GM19043 (cell line): ENCODE measurements around the gene RPS17.
"Not testable (repeated sequence)": the region's sequence is repeated elsewhere in the genome, so short reads cannot be mapped to it uniquely, and the experiment has no call there.

ENCODE experiments used
- ATAC-seq: cut with Tn5 transposase; IDR thresholded peaks from one replicate; pipeline ENCODE4 v1.9.1; 2021; ENCODE audit warnings: low read depth; ENCODE audit not compliant: unreplicated experiment

Gene RPS17

DNA sequence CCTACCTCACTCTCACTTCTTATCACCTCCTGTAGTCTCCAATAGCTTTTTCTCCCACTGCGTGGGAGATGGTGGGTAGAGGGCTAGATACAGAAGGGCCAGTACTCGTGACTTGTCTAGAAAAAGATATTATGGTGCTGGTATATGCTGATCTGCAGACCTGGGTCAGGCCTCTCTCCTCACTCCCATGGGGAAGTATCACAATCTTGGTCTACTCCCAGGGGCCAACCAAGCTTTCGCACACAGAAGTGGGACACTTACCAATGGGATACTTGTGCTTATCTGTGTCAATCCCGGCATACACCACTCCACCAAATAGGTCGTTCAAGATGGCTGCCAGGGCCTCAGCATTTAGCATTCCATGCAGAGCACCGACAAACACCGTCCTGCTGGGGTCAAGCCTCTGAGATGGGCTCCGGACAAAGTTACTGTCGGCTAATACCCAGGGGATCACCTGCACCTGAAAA is 9.0 kb upstream of the RPS17 start:
- ATAC-seq = no peak

DNA sequence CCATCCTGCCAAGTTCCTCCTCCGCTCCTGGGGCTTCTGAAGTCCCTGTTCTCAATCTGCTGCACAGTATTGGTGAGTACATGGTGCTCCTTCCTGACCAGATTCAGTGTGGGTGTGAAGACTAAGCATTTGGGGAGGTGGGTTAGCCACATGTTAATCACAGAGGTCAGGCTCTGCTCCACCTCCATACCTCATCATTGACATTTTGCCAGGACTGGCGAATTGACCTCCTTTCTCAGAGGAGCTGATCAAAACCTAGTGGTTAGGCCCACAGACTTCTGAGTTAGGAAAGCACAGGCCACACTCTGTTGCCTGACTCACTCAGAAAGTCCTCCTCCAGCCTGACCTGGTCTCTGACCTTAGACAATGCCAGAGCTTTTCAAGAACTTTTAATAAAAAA is 8.4 kb upstream of the RPS17 start:
- no peak for ATAC-seq

DNA sequence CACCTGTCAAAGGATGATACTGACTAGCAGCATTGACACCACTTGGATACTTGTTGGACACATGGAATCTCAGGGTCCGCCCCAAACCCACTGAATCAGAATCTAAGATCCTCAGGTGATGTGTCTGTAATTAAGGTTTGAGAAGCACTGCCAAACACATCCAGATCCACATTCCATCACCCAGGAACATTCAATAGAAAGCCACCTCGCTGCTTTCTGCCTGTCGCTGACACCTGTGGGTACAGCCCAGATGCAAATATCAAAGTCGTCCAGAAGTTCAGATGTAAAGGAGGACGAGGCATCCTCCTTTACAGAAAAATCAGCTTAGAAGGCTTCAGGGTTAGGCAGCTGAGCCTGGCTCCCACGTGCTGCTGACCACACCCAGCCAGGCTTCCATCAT is 5.2 kb upstream of the RPS17 start:
- no peak for ATAC-seq

DNA sequence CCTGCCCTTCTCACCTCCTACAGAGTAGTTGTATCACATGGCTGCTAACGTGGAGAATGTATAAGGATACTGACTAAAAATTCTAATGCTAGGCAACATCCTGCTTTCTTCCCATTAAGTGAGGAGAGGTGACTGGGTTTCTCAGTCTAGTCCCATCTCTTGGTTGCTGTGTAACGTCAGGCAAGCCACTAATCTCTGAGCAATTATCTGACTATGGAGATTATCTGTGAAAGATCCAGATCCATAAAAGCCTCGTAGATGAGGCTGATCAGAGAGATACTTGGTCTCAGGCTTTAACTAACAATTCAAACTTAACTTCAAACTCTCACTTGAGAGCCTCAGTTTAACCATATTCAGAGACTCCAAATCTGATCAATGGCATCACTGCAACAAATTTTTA is 4.7 kb upstream of the RPS17 start:
- ATAC-seq = no peak

DNA sequence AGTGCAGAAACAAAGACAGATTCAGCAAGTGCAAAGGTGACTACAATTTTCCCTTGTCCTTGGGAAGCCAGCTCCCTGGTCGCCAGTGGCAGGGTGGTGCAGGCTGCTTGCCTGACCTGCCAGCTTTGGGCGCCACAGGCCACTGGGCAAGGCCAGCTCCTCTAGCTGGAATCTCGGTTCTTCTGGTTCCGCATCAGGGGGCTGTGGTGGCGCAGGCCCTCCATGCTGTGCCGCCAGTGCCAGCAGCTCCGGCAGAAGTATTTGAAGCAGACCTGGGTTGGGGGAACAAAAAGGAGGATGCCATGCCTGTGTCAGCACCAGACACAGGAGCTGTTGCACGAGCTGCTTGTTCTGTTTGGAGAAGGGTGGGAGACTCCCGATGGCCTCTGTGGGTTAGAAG is 4.2 kb upstream of the RPS17 start:
- ATAC-seq = no peak

DNA sequence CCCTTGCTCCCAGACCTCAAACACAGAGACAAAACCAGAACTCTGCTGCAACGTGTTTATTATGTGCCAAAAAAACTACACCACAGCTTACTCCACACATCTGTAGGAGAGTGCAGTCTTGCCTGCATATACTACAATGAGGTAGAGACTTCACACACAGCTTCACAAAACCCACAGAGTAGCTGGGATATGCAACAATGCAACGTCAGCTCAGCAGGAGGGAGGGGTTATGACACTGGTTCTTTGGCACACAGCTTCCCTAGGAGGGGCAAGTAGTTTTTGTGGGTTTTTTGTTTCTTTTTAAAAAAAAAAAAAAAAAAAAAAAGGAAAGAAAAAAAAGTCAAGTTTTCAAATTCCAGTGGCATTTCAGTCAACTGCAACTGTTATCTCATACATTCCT is 2.9 kb upstream of the RPS17 start:
- no peak for ATAC-seq

DNA sequence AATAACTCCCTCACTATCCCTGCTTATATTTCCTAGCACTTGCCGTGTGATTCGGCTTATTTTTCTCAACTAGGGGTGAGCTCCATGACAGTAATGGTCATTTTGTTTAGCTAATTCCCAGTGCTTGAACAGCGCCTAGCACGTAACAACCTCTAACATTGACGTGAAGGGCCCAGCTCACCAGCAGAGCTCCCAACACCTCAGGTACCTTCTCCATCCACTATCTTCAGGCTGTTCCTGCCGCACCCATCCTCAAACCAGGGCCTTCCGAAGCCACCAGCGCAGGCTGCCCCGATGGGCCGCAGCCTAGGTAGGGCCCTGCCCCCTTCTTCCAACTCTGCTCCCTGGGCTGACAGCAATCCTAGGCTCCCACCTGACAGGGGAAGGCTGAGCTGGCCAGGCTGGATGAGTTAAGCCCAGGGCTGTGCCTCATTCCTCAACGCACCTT is 751 bp upstream of the RPS17 start:
- ATAC-seq = peak; percentile 0

DNA sequence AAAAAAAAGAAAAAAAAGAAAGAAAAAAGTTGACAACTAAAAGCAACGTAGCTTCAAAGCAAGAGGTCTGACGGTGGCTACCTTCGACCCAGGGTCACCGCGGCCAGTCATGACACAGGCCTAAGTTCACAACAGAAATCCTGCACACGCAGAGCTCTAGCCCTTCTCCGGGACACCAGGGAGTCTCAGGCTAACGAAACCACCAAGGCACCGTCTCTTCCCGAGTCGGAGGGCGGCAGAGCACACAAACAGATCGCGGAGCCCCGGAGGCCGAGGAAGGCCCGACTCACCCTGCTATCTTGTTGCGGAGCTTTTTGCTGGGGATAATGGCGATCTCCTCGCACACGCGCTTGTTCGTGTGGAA is 584 bp downstream of the RPS17 start:
- ATAC-seq = no peak

DNA sequence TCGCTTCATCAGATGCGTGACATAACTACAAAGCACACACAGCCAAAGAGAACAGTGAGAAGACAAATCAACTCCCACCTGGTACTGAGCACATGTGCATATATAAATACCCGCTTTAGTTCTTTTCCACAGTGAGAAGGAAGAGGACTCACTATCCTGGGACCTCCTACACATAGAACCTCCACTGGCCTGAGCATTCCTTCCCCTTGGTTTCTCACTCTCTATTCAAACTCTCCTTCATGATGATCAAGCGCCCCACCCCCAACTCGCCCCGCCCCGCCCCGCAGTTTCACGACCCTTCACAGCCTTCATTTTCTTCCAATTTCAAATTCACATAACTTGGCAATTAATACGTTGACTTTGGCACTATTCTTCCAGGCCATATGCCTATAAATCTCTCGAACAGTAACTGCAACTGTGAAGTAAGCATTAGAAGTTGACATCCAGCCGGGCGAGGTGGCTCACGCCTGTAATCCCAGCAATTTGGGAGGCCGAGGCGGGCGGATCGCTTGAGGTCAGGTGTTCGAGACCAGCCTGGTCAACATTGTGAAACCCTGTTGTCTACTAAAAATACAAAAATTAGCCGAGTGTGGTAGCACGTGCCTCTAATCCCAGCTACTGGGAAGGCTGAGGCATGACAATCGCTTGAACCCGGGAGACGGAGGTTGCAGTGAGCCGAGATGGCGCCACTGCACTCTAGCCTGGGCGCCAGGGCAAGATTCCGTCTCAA is 1.1 kb downstream of the RPS17 start:
- ATAC-seq = no peak

DNA sequence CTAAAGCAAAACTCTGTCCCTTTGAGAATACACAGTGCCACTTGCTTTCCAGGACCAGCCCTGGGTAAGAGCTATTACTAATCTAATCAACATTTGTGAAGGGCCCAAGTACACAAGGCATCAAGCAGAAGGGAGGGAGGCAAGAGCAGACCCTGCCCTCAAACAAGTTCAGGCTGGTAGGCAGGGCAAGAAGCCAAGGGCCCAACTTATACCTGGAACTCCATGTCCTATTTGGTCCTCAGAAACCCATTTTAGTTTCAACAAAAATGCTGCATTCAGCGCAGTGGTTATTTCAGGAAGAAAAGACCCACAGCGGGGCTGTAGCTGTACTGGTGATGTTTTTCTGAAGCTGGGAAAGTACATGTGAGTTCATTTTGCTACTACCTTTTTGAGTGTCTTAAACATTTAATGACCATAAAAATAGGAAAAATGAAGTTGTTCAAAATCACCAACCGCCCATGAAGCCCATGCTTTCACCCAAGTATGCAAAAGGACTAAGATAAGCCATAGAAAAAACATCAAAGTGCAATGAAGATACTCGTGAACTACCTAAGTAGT is 2.8 kb downstream of the RPS17 start:
- no peak for ATAC-seq

DNA sequence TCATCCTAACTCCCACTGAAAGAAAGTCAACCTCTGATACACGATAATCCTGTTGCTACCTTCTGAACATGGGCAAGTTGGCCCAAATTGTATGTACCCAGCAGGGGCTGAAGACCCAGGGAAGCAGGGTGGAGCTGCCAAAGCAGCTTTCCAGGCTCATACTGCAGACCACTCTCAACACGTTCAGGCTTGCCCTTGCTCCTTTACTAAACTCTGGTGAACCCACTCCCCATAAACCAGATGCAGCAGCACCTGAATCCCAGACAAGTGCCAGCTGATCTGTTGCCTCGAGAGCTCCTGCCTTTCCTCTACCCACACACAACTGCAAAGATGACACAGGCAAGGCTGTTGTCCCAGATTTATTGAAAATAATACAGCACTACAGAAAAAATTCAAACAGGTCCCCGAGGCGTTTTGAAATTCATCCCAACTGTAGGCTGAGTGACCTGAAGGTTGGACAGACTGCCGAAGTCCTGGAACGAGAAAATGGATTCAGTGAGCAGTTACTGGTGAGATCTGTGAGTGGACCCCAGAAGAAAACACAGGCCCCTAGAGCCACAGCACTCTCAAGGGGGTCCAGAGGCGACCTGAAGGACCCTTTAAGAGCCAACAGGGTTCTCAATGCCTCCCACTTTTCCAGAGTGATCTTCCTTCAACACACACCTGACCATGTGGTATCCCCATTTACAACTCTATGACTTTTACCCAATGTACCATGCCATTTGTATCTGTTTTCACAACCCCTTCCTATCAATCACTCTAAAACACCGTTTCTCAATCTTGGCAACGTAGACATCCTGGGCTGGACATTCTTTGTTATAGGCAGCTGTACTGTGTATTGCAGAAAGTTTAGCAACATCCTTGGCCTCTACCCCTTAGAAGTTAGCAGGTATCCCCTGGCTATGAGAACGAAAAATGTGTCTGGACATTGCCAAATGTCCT is 3.6 kb downstream of the RPS17 start:
- ATAC-seq = no peak

DNA sequence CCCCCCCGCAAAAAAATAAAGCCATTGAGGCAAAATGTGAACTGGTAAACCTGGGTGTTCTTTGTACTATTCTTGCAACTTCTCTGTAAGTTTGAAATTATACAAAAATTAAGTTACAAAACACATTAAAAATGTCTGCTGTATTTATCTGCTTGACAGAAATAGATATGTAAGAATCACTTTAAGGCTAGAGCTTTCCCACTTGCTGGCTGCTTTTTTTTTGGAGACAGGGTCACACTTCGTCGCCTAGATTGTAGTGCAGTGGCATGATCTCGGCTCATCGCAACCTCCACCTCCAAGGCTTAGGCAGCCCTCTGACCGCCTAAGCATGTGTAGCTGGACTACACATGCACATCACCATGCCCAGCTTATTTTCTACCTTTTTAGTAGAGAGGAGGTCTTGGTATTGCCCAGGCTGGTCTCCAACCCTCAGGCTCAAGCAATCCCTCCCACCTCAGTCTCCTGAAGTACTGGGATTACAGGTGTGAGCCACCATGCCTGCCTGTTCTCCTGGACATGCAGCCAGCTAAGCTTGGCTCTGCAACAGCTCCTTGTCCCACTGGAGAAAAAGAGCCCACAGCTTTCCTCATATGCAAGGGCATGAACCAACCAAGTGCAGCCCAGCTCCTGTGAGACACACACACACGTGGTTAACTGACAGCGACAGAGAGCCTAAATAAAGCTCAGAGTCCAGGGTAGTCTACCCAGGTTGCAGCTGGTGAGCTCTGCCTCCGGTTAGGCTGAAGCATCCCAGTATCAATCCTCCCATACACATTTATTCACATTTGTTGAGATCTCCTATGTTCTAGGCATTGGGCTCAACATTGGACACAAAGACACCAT is 4.5 kb downstream of the RPS17 start:
- ATAC-seq = no peak

DNA sequence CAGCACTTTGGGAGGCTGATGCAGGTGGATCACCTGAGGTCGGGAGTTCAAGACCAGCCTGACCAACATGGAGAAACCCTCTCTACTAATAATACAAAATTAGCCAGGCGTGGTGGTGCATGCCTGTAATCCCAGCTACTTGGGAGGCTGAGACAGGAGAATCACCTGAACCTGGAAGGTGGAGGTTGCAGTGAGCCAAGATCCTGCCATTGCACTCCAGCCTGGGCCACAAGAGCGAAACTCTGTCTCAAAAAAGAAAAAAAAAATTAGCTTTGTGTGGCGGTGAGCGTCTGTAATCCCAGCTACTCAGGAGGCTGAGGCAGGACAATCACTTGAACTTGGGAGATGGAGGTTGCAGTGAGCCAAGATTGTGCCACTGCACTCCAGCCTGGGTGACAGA is 5.1 kb downstream of the RPS17 start:
- not testable (repeated sequence) for ATAC-seq

DNA sequence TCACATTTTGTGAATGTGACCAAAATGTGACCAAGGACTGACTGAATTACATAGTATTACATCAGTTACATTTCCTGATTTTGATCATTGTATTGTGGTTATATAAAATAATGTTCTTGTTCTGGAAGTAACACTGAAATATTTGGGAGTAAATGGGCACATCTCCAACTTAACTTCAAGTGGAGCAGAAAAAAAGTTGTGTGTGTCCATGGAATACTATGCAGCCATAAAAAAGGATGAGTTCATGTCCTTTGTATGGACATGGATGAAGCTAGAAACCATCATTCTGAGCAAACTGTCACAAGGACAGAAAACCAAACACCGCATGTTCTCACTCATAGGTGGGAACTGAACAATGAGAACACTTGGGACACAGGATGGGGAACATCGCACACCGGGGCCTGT is 5.8 kb downstream of the RPS17 start:
- ATAC-seq = not testable (repeated sequence)

DNA sequence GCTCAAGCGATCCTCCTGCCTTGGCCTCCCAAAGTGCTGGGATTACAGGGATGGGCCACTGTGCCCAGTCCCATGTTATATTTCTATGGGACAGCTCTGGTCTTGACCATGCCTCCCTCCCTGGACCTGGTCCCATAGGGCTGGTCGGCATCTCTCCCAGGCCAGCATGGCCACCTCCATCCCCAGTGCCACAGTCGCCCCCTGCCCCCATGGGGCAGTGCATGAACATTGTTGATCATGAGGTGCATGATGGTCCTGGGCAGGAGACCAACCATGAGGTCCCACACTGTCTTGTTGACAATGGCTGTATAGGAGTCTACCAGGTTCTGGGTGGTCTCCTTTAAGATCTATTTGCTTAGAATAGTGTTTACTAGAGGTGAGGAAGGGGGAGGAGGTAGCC is 6.5 kb downstream of the RPS17 start:
- no peak for ATAC-seq

DNA sequence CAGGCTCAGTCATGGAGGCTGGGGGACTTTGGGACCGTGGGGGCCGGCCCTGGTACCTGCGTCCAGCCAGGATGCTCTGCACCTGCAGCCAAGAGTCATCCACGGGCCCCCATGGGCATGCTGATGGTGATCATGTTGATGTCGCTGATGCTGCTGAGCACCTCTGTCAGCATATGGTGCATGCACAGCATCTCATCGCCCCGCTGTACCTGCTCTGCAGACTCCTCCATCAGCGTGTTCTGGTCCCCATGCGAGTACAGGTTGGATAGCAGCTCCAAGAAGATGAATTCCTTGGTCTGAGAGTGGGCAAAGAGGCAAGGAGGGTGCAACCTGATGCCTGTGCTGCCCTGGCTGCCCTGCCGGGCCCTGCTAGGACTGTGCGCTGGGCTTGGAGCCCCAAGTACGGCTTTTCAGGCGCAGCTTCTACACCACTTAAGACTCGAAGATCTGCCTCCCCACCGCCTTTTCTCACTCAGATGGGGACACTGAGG is 7.2 kb downstream of the RPS17 start:
- ATAC-seq = no peak

DNA sequence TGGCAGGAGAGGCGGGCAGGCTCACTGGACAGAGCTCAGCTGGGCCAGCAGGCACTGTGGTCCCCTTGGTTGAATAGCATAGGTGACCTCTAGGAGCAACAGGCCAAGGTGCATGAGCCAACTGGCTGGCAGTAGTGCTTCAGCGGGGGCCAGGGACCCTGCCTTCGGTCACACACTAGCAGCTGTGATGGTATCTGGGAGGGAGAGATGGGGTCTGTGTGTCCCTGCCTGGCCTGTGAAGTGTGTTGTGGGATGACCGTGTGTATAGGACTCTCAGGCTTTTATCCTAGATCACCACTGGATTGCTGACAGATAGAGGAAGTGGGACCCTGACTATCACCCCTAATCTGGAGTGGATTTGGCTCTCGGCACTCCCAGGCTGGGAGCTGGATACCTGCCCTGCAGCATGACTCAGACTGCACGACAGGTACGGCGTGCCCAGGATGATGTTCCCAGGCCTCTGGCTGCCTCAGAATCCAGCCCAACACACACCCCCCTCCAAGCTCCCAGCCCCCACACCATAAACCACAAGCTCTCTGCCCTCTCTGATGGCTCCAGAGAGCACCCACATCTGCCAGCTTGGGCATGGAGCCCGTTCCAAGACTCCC is 7.8 kb downstream of the RPS17 start:
- ATAC-seq = no peak

DNA sequence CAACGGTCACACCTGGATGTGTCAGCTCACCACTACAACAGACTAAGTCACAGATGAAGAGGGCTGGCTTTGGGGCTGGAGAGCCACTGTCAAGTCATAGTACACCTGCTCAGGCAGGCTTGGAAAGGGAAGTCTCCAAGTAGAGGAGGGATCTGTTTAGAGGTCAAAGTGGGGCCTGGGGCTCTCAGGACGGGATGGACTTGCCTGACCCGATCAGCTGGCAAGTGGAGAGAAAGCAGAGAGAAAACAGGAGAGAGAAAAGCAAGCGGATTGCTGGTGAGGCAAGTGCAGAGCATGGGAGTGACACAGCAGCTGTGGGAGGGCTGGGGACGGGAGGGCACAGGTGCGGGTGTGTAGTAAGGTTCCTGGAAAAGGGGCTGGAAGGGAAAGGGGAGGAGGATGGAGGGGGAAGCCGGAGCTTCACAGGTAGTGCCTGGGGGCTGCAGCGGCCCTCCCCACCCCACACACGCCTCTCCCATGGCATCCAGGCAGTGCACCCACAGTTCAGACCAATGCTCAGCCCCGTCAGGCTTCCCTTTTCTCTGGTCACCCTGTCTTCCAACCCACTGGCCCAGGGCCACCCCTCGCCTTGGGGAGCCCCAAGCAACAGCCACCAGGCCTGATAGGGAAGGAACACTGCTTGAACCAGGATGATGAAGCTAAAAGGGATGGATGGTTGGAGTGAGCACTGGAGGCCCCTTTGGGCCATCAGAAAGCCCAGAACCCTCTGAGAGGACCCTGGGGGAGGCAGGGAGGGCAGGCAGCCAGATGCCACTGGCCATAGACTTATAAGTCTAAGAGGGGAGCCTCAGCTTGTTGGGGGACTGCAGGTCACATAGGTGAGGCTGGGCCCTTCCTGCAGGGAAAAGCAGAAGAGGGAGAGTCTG is 8.5 kb downstream of the RPS17 start:
- ATAC-seq = no peak
